Left lobe of liver (tissue), 2 donors: Measurements from ENCODE around the gene ACACA. TPM values are rescaled to one million over a fixed set of nuclear protein-coding genes. Genes with fewer than 3 reads are reported as not detected.
"Not testable (repeated sequence)": the region's sequence is repeated elsewhere in the genome, so short reads cannot be mapped to it uniquely, and the experiment has no call there.

Experiments
- ATAC-seq: fragments of 200-7000 bp; cut with Tn5 transposase; one replicate; pipeline ENCODE4 v1.9.1; 2020; ENCODE audit warnings: mild to moderate bottlenecking, moderate library complexity
- DNase-seq: peaks from one replicate; pipeline ENCODE4 v3.0.0-alpha.2; 2020; ENCODE audit warnings: low spot score
- total RNA-seq: library from RNA; stranded (reverse); gene quantifications from one replicate; pipeline ENCODE4 v1.2.1, GENCODE V29; 2021
- donor health status: DM: no; HTN: no; CAD: no; lungs with moderate emphysema.
- donor health status: DM: no; HTN: yes; CAD: no.

Gene ACACA
- total RNA-seq, 1 donor from 2014 or later, result 37.9 TPM

GRCh38 chr17:37084372-37084771 is 322.3 kb downstream of the ACACA start:
- DNase-seq, result no peak

GRCh38 chr17:37083456-37083855 is 323.2 kb downstream of the ACACA start:
- no peak for DNase-seq
- ATAC-seq, result no peak

More at GRCh38 chr17:37084372-37084771, 322.3 kb downstream of the ACACA start:
- ATAC-seq, result peak; percentile 17

GRCh38 chr17:37082985-37083384 is 323.7 kb downstream of the ACACA start:
- ATAC-seq (no peak), DNase-seq (no peak)

GRCh38 chr17:37082311-37082860 is 324.2 kb downstream of the ACACA start:
- ATAC-seq (peak; percentile 31), DNase-seq (no peak)

GRCh38 chr17:37081287-37081686 is 325.3 kb downstream of the ACACA start:
- ATAC-seq (peak; percentile 35), DNase-seq (no peak)

- peak; percentile 30 for ATAC-seq
- no peak for DNase-seq
Observed at GRCh38 chr17:37079735-37080134, 326.9 kb downstream of the ACACA start.

GRCh38 chr17:37079065-37079708 is 327.4 kb downstream of the ACACA start:
- ATAC-seq, result no peak
- no peak for DNase-seq

GRCh38 chr17:37073464-37073863 is 333.2 kb downstream of the ACACA start:
- DNase-seq, ATAC-seq: not testable (repeated sequence)

- no peak for DNase-seq
- no peak for ATAC-seq
Observed at GRCh38 chr17:37069087-37069486, 337.5 kb downstream of the ACACA start.

- ATAC-seq (peak; percentile 34), DNase-seq (no peak)
Observed at GRCh38 chr17:37068266-37068665, 338.4 kb downstream of the ACACA start.

GRCh38 chr17:37067555-37068111 is 339.0 kb downstream of the ACACA start:
- DNase-seq (peak; percentile 87), ATAC-seq (peak; percentile 88)

- ATAC-seq (no peak), DNase-seq (no peak)
Observed at GRCh38 chr17:37066322-37067255, 340.0 kb downstream of the ACACA start.

GRCh38 chr17:37065486-37066321 is 340.9 kb downstream of the ACACA start:
- DNase-seq (no peak), ATAC-seq (no peak)

GRCh38 chr17:37064956-37065355 is 341.7 kb downstream of the ACACA start:
- ATAC-seq (no peak), DNase-seq (no peak)

- ATAC-seq (no peak), DNase-seq (no peak)
Observed at GRCh38 chr17:37064206-37064605, 342.4 kb downstream of the ACACA start.

GRCh38 chr17:37062021-37062420 is 344.6 kb downstream of the ACACA start:
- ATAC-seq, result no peak

GRCh38 chr17:37060928-37061327 is 345.7 kb downstream of the ACACA start:
- no peak for ATAC-seq
- no peak for DNase-seq

More at GRCh38 chr17:37062021-37062420, 344.6 kb downstream of the ACACA start:
- DNase-seq, result no peak

- DNase-seq (no peak), ATAC-seq (no peak)
Observed at GRCh38 chr17:37060094-37060493, 346.5 kb downstream of the ACACA start.

GRCh38 chr17:37059493-37059892 is 347.1 kb downstream of the ACACA start:
- DNase-seq (no peak), ATAC-seq (no peak)

GRCh38 chr17:37056622-37057021 is 350.0 kb downstream of the ACACA start:
- ATAC-seq (no peak), DNase-seq (no peak)
